HTERT RPE-1 (cell line): ENCODE data around the gene GSS.

Source experiments
- in situ Hi-C: fragments of 300-500 bp; cut with MboI; formaldehyde crosslinking; loops from 4 replicates; pipeline ENCODE4 v1.14.3; 2020; ENCODE audit warnings: low sequenced_read_pairs

Gene GSS

GRCh38 chr20:34955231-34956040 lies at the start of gene GSS, which contains the start of gene MYH7B:
Gene GSS, minus strand, starts transcription at chr20:34955806. Its CDS starts 3,954 bp downstream, at chr20:34951852.
Gene MYH7B, plus strand, starts transcription at chr20:34955868. Its CDS starts 22,138 bp downstream, at chr20:34978006.
- in situ Hi-C loops, result no loop called here

DNA sequence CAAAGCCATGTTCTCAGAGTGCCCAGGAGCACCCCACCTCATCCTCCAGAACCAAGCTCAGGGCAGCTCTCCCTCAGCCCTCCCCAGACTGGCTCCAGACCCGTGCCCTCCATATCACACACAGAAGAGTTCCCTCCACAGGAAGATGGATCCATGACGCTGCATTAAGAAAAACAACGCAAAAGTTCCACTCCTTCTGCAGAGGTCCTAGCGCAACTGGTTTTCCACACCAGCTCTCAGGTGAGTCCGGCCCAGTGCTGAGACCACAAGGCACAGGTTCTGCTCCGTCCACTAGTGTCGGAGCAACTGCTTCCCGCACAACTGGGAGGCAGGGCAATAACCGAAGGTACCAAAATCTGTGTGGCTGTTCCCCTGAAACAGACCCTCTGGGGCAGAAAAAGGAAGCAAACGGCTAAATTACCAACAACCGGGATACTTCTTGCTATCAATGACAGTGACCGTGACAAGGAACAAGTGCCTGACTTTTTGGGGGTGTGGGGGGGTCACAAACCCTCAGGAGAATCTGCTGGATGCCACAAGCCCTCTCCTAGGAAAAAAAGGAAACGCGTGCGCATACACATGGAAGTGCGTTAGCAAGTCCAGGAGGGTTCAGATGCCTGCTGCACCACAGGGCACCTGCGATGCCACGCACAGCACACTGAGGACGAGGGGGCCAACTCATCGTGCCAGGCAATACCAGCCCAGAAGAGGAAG lies 49.3 kb upstream of the GSS start:
- in situ Hi-C loops, result no loop called here

DNA sequence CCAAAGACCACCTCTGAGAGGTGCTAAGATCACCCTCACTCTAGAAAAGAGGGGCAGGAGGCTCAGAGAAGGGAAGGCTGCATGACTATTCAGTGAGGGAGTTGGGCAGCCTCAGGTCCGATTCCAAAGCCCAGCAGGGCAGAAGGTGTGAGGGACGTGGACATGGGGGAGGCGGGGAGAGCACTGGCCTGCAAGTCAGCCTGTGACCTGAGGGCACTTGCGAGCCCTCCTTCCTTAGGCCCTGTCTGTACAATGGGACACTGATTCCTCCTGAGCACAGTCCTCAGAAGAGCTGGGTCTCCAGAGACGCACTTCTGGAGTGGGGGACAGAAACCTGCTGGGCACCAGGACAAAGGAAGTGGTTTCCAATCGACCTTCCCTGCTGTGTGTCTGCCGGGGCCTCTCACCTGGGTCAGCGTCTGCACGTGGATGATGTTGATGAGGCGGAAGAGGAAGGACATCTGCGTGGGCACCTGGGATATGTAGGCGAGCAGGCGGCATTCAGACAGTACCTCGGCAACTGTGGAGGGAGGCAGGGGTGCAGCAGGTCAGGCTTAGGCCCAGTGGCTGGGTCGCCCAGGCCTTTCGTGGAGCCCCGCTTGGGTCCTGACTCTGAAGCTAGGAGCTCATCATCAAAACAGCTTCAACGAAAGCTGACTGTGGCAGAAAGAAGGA lies 48.6 kb upstream of the GSS start:
- in situ Hi-C loops, result no loop called here

GRCh38 chr20:35003211-35004031 lies 47.8 kb upstream of the GSS start:
- in situ Hi-C loops, result no loop called here

- in situ Hi-C loops, result no loop called here
These were observed 47.0 kb upstream of the GSS start for GRCh38 chr20:35002426-35003210.

GRCh38 chr20:35001596-35002362 lies 46.2 kb upstream of the GSS start:
- in situ Hi-C loops, result no loop called here

GRCh38 chr20:35000922-35001595 lies 45.5 kb upstream of the GSS start:
- in situ Hi-C loops, result no loop called here

GRCh38 chr20:35000311-35000921 lies 44.8 kb upstream of the GSS start:
- in situ Hi-C loops, result no loop called here

DNA sequence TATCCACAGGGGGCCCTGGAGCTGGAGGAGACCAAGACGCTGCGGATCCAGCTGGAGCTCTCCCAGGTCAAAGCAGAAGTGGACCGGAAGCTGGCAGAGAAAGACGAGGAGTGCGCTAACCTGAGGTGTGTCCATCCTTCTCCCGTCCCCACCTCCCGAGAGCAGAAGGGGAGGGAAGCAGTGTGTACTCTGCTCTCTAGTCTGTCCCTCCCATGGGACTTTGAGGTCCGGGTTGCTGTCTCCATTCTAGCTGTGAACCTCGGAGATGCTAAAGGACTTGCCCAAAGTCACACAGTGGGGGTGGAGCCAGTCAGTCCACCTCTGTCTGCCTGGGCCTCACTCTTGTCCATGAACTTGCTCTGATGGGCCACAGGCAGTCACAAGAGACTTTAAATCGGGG lies 44.2 kb upstream of the GSS start:
- in situ Hi-C loops, result no loop called here

DNA sequence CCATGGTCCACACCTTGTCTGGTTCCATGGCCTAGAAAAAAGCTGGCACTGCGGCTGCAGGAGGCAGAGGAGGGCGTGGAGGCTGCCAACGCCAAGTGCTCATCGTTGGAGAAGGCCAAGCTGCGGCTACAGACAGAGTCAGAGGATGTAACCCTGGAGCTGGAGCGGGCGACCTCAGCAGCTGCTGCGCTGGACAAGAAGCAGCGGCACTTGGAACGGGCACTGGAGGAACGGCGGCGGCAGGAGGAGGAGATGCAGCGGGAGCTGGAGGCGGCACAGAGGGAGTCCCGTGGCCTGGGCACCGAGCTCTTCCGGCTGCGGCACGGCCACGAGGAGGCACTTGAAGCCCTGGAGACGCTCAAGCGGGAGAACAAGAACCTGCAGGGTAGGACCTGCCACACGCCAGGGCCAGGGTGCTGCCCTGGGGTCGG lies 43.4 kb upstream of the GSS start:
- in situ Hi-C loops, result no loop called here

GRCh38 chr20:34998331-34998950 lies 42.8 kb upstream of the GSS start:
- in situ Hi-C loops, result no loop called here

GRCh38 chr20:34997774-34998173 lies 42.2 kb upstream of the GSS start:
- in situ Hi-C loops, result no loop called here

DNA sequence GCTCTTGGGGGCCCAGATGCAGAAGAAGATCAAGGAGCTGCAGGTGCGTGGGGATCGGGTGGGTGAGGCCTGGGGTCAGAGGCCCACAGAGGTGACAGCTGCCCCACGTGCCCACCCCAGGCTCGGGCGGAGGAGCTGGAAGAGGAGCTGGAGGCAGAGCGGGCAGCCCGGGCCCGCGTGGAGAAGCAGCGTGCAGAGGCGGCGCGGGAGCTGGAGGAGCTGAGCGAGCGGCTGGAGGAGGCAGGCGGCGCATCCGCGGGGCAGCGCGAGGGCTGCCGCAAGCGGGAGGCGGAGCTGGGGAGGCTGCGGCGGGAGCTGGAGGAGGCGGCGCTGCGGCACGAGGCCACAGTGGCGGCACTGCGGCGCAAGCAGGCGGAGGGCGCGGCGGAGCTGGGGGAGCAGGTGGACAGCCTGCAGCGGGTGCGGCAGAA lies 41.5 kb upstream of the GSS start:
- in situ Hi-C loops, result no loop called here

DNA sequence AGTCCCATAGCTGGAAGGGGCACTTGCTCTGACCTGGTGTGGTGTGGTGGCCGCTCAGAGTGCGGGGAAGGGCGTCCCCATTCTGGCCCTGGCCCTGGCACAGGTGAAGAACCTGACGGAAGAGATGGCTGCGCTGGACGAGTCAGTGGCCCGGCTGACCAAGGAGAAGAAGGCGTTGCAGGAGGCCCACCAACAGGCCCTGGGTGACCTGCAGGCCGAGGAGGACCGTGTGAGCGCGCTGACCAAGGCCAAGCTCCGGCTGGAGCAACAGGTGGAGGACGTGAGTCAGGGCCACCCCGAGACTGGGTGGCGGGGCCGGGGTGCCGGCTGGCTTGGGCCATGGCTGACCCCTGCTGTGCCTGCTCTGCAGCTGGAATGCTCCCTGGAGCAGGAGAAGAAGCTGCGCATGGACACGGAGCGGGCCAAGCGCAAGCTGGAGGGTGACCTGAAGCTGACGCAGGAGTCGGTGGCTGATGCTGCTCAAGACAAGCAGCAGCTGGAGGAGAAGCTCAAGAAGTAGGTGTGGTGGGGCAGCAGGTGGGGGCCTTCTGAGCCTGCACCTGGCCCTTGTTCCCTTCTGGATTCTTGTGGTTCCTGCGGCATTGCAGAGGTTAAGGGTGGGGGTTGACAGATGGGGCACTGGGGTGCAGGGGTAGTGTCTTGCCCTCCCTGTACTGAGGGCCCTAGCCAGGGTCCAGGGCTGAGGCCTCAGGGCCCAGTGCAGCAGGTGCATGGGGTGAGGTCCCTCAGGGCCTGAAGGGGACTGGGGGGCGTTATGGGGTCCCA lies 40.8 kb upstream of the GSS start:
- in situ Hi-C loops, result no loop called here

DNA sequence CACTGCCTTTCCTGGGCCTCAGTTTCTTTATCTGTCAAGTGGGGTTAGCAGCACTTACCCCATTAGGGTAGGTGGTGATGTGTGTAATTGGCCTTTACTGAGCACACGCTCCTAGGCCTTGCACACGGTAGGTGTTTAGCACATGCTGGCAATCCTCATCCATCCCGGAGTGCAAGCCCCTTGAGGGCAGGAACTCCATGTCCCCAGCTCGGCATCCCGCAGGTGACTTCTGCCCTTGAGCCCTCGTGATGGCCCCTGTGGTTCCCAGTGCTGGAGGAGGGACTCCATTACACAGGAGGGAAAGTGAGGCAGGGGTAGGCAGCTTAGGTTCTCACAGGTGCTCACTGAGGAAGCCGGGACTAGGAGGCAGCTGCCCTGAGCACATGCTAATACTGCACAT lies 40.1 kb upstream of the GSS start:
- in situ Hi-C loops, result no loop called here

- in situ Hi-C loops, result no loop called here
These were observed 39.6 kb upstream of the GSS start for GRCh38 chr20:34995192-34995591.
